Hepatocyte (in vitro differentiated cells): ENCODE results near the gene PIGS.

Source experiments
- CTCF ChIP-seq: fragments of 200-600 bp; sonication (generic); IDR thresholded peaks from 2 replicates; pipeline ENCODE4 v1.5.1; 2016; ENCODE audit warnings: antibody characterized with exemption, mild to moderate bottlenecking; ENCODE audit not compliant: poor library complexity
- EZH2 ChIP-seq: fragments of 200-600 bp; sonication (generic); IDR thresholded peaks from 2 replicates; pipeline ENCODE4 v1.6.1; 2016; ENCODE audit warnings: antibody characterized with exemption, mild to moderate bottlenecking, borderline replicate concordance
- EZH2phosphoT487 ChIP-seq: fragments of 200-600 bp; sonication (generic); IDR thresholded peaks from one replicate; pipeline ENCODE4 v1.6.1; 2018; ENCODE audit warnings: antibody characterized with exemption, mild to moderate bottlenecking, low read depth, moderate library complexity; ENCODE audit not compliant: unreplicated experiment, severe bottlenecking

- TF ChIP-seq CTCF, result no peak
- TF ChIP-seq EZH2, result no peak
- TF ChIP-seq EZH2phosphoT487, result no peak
Measured at GRCh38 chr17:28530250-28530649, 41.1 kb downstream of the PIGS start.
